Smooth muscle cell (in vitro differentiated cells): ENCODE results near the gene TBC1D19. TPM values are rescaled to one million over a fixed set of nuclear protein-coding genes. Genes with fewer than 3 reads are reported as not detected.

Source experiments
- DNase-seq: peaks from one replicate; lab custom pipeline; 2025; ENCODE audit not compliant: unreplicated experiment; lab: John Stamatoyannopoulos, UW
- H2AFZ ChIP-seq: fragments of 200-600 bp; sonication (generic); 2 replicates; pipeline ENCODE4 v1.6.0; 2016; ENCODE audit warnings: antibody characterized with exemption, low read depth, mild to moderate bottlenecking
- H3F3A ChIP-seq: fragments of 200-600 bp; sonication (generic); 2 replicates; pipeline ENCODE4 v1.6.0; 2017; ENCODE audit warnings: antibody characterized with exemption, low read depth
- H3K27ac ChIP-seq: fragments of 200-600 bp; sonication (generic); 2 replicates; pipeline ENCODE4 v1.5.1; 2016; ENCODE audit warnings: low read depth, mild to moderate bottlenecking
- H3K27me3 ChIP-seq: fragments of 200-600 bp; sonication (generic); 2 replicates; pipeline ENCODE4 v1.6.1; 2016; ENCODE audit warnings: low read depth, mild to moderate bottlenecking
- H3K36me3 ChIP-seq: fragments of 200-600 bp; sonication (generic); 2 replicates; pipeline ENCODE4 v1.5.1; 2016; ENCODE audit warnings: low read depth
- H3K4me1 ChIP-seq: fragments of 200-600 bp; sonication (generic); 2 replicates; pipeline ENCODE4 v1.5.1; 2016; ENCODE audit warnings: low read depth
- H3K4me2 ChIP-seq: fragments of 200-600 bp; sonication (generic); 2 replicates; pipeline ENCODE4 v1.6.0; 2016; ENCODE audit warnings: mild to moderate bottlenecking
- H3K4me3 ChIP-seq: fragments of 200-600 bp; sonication (generic); 2 replicates; pipeline ENCODE4 v1.5.1; 2016; ENCODE audit warnings: mild to moderate bottlenecking
- H3K79me2 ChIP-seq: fragments of 200-600 bp; sonication (generic); 2 replicates; pipeline ENCODE4 v1.6.0; 2016; ENCODE audit warnings: low read depth, mild to moderate bottlenecking
- H3K9ac ChIP-seq: fragments of 200-600 bp; sonication (generic); 2 replicates; pipeline ENCODE4 v1.6.0; 2016; ENCODE audit warnings: low read depth
- H3K9me3 ChIP-seq: fragments of 200-600 bp; sonication (generic); replicated peaks from 2 replicates; pipeline ENCODE4 v1.5.1; 2016; ENCODE audit warnings: low read depth
- H4K20me1 ChIP-seq: fragments of 200-600 bp; sonication (generic); 2 replicates; pipeline ENCODE4 v1.6.0; 2016; ENCODE audit warnings: low read depth
- WGBS: methylation state at CpG from one replicate; pipeline ENCODE4 v1.1.7; 2016; ENCODE audit warnings: low lambda C conversion rate; 5-methylcytosine and 5-hydroxymethylcytosine counted together
- polyA plus RNA-seq: library from polyadenylated mRNA; unstranded; fragments of >200 nt; fragmentation: Nextera tagmentation; extraction: Ambion mirVana; gene quantifications from 2 replicates; pipeline ENCODE4 v1.2.1, GENCODE V29; 2016
- total RNA-seq: library from RNA; depleted of rRNA; stranded (reverse); fragments of >200 nt; gene quantifications from 2 replicates; pipeline ENCODE4 v1.2.3, GENCODE V29; 2014
- TF ChIP-seq, protein P1 (sequence below): fragments of 200-600 bp; sonication (generic); IDR thresholded peaks from 2 replicates; pipeline ENCODE4 v1.5.1; 2017; ENCODE audit warnings: borderline replicate concordance, mild to moderate bottlenecking, antibody characterized with exemption; ENCODE audit not compliant: insufficient read depth, poor library complexity, severe bottlenecking

TBC1D19 gene
- total and polyA plus RNA-seq, 2 experiments from 2014 or later: 19.2 to 33.8 TPM

DNA sequence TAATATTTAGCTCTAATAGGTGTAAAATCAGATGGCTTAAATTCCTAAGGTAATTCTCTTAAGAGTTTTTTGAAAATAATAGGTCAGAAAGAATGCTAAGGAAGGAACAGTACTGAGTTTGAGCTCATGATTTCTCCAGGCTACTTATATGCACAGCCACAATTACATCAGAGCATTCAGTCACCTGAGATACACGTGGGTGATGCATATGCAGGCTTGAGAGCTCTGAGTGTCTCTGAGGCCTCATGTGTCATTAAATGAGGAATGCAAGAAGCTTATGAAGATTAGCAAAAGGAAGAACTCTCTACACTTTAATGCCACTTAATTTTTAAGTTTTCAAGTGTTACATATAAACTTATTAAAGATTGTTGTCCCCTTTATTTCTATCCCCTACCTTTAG is 152.7 kb downstream of the TBC1D19 start:
- no peak for DNase-seq
- peaks cover 5% of the 10 kb centered on the region for H3K4me1 ChIP-seq
- WGBS: 26% methylated on average over 1 of the region's 1 CpG

DNA sequence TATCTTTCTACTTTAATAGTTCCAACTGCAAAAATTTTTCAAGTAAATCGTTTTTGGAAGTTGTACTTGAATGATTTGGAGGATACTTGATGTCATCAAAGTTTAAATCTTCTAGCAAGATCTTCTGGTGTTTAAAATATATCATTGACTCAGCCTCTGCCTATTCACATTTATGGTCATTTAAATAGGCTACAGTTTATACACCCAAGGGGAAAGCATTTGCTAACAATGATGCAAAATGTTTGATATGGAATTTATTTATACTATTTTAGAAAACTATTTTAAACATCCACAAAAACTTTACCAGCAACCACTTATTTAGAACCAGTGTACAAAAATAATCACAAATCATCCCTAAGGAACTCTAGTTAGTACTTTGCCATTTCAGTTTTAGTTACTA is 153.5 kb downstream of the TBC1D19 start:
- H3K27ac ChIP-seq: no peak overlapping the region
- no peak overlapping the region for H3K9ac ChIP-seq
- WGBS: 76% methylated on average over 1 of the region's 1 CpG
- H3K27me3 ChIP-seq: no peaks in the 10 kb centered on the region
- no peak overlapping the region for H3K4me3 ChIP-seq
- no peak overlapping the region for H2AFZ ChIP-seq
- no peaks in the 10 kb centered on the region for H3K9me3 ChIP-seq
- no peak overlapping the region for H3K4me2 ChIP-seq
- no peak for DNase-seq
- TF ChIP-seq, protein P1, sequence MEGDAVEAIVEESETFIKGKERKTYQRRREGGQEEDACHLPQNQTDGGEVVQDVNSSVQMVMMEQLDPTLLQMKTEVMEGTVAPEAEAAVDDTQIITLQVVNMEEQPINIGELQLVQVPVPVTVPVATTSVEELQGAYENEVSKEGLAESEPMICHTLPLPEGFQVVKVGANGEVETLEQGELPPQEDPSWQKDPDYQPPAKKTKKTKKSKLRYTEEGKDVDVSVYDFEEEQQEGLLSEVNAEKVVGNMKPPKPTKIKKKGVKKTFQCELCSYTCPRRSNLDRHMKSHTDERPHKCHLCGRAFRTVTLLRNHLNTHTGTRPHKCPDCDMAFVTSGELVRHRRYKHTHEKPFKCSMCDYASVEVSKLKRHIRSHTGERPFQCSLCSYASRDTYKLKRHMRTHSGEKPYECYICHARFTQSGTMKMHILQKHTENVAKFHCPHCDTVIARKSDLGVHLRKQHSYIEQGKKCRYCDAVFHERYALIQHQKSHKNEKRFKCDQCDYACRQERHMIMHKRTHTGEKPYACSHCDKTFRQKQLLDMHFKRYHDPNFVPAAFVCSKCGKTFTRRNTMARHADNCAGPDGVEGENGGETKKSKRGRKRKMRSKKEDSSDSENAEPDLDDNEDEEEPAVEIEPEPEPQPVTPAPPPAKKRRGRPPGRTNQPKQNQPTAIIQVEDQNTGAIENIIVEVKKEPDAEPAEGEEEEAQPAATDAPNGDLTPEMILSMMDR: no peak
- H4K20me1 ChIP-seq: no peaks in the 10 kb centered on the region
- H3K79me2 ChIP-seq: no peaks in the 10 kb centered on the region
- no peaks in the 10 kb centered on the region for H3F3A ChIP-seq
- peaks cover under 1% of the 10 kb centered on the region for H3K36me3 ChIP-seq
- H3K4me1 ChIP-seq: peaks cover 8% of the 10 kb centered on the region

More for the DNA sequence above, 152.7 kb downstream of the TBC1D19 start:
- no peaks in the 10 kb centered on the region for H3F3A ChIP-seq
- no peaks in the 10 kb centered on the region for H3K79me2 ChIP-seq
- H3K36me3 ChIP-seq: no peaks in the 10 kb centered on the region
- H3K4me2 ChIP-seq: no peak overlapping the region
- H2AFZ ChIP-seq: no peak overlapping the region
- no peaks in the 10 kb centered on the region for H3K9me3 ChIP-seq
- H4K20me1 ChIP-seq: no peaks in the 10 kb centered on the region
- TF ChIP-seq, protein P1: no peak
- peak overlapping the region; percentile 13 for H3K27ac ChIP-seq
- no peaks in the 10 kb centered on the region for H3K27me3 ChIP-seq
- H3K9ac ChIP-seq: no peak overlapping the region
- H3K4me3 ChIP-seq: no peak overlapping the region

DNA sequence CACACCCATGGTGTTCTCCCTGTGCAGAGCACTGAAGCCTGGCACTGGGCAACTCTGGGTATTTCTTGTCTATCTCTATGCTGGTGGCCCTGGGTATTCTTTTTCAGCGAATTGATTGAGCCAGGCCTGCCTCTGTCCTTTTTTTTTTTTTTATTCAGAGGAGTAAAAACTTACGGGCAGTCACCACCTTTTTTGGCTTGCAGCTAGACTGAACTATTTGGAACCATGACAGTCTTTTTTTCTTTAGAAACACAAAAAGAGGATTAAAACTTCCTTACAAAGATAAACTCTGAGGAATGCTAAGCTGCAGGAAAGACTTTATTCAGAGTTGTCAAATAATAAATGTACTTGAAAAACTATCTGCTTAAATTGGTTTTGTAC is 157.6 kb downstream of the TBC1D19 start:
- H3K27ac ChIP-seq: no peak overlapping the region
- no peak for DNase-seq
- TF ChIP-seq, protein P1: no peak
- H4K20me1 ChIP-seq: no peaks in the 10 kb centered on the region
- H3K9me3 ChIP-seq: no peaks in the 10 kb centered on the region
- H3K4me2 ChIP-seq: no peak overlapping the region
- H3K36me3 ChIP-seq: peaks cover 12% of the 10 kb centered on the region
- no peak overlapping the region for H3K9ac ChIP-seq
- no peak overlapping the region for H2AFZ ChIP-seq
- H3K79me2 ChIP-seq: no peaks in the 10 kb centered on the region
- 86% methylated on average over 2 of the region's 2 CpGs for WGBS
- H3K4me3 ChIP-seq: no peak overlapping the region
- no peaks in the 10 kb centered on the region for H3F3A ChIP-seq
- no peaks in the 10 kb centered on the region for H3K27me3 ChIP-seq
- peaks cover 8% of the 10 kb centered on the region for H3K4me1 ChIP-seq

DNA sequence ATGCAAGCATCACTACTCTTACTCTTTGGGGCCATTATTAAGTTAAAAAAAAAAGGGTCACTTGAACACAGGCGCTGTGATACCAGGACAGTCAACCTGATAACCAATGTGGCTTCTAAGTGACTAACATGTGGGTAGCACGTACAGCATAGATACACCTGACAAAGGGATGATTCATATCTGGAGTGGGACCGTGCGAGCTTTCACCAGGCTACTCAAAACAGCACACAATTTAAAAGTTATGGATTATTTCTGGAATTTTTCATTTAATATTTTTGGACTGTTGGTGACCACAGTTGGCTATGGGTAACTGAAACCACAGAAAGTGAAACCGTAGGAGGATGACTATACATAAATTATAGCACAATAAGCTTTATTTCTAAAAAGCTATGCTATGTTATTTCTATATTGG is 162.9 kb downstream of the TBC1D19 start:
- TF ChIP-seq, protein P1: no peak
- Histone ChIP-seq H3K4me2 (no peak overlapping the region), H3K36me3 (peaks cover 29% of the 10 kb centered on the region), H3K9ac (no peak overlapping the region), H3K9me3 (no peaks in the 10 kb centered on the region), H3K4me1 (peaks cover 2% of the 10 kb centered on the region), H3K4me3 (no peak overlapping the region), H3F3A (no peaks in the 10 kb centered on the region), H3K79me2 (no peaks in the 10 kb centered on the region), H4K20me1 (peaks cover 3% of the 10 kb centered on the region), H3K27me3 (no peaks in the 10 kb centered on the region), H3K27ac (no peak overlapping the region), H2AFZ (no peak overlapping the region)
- no peak for DNase-seq
- WGBS: 86% methylated on average over 5 of the region's 5 CpGs
